Stimulated activated CD4-positive, alpha-beta T cell treated with anti-CD3 and anti-CD28 coated beads, Interleukin-15, amount 100 ng/mL, for 1 hour (primary cell): ENCODE results near the gene PIGQ.

Experiments
- DNase-seq, 2 donors: peaks; one replicate each; pipeline ENCODE4 v3.0.0-alpha.2; 2020; ENCODE audit warnings: low read depth in 1 of 2, low spot score in 1 of 2

Gene PIGQ

GRCh38 chr16:627454-628239 is 57.9 kb downstream of the PIGQ start:
- no peak for DNase-seq

- no peak for DNase-seq
These were observed 58.7 kb downstream of the PIGQ start for GRCh38 chr16:628321-629061.

DNA sequence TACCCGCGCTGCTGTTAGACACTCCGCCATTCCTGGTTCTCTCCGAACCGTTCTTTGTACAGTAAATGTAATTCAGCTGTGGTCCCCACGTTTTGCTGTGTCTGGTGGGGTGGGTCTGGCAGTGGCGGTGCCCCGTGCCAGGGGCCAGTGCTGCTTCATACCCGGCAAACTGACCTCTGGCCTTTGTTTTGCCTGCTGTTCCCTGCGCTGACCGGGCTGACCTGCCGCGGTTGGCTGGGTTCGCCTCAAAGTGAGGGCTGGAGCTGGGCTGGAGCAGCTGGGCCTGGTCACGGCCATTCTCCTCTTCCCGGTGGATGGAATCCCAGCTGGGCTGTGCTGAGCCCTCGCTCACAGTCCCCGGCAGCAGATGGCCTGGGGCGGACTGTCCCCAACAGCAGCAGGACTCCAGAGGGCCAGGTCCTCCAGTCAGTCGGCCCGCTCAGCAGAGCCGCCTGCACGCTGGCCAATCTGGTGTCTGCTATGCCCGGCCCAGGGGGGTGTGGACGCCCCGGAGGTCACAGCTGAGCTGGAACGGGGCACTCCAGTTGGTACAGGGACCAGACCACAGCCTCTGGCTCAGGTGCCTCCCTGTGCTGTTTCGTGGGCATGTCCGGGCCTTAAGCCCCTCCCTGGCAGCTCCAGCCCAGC is 59.5 kb downstream of the PIGQ start:
- DNase-seq = no peak

GRCh38 chr16:629833-630248 is 60.1 kb downstream of the PIGQ start:
- no peak for DNase-seq

GRCh38 chr16:630249-630814 is 60.6 kb downstream of the PIGQ start:
- no peak for DNase-seq

- no peak for DNase-seq
These were observed 61.1 kb downstream of the PIGQ start, which contains the start of gene WFIKKN1 for GRCh38 chr16:630815-631405. TSS of gene WFIKKN1 (plus strand) at chr16:630985. CDS start at chr16:631254, 269 bp downstream.

DNA sequence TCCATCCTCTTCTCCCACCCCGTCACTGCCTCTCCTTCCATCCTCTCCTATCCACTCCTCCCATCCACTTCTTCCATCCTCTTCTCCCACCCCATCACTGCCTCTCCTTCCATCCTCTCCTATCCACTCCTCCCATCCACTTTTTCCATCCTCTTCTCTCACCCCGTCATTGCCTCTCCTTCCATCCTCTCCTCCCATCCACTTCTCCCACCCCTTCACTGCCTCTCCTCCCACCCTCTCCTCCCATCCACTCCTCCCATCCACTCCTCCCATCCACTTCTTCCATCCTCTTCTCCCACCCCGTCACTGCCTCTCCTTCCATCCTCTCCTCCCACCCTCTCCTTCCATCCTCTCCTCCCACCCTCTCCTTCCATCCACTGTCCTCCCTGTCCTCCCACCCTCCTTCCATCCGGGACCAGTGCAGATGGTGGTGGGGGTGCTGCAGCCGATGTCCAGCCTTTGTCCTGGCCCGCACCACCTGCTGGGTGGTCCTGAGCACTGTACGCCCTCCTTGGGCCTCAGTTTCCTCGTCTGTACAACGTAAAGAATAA is 62.1 kb downstream of the PIGQ start:
- DNase-seq = no peak

DNA sequence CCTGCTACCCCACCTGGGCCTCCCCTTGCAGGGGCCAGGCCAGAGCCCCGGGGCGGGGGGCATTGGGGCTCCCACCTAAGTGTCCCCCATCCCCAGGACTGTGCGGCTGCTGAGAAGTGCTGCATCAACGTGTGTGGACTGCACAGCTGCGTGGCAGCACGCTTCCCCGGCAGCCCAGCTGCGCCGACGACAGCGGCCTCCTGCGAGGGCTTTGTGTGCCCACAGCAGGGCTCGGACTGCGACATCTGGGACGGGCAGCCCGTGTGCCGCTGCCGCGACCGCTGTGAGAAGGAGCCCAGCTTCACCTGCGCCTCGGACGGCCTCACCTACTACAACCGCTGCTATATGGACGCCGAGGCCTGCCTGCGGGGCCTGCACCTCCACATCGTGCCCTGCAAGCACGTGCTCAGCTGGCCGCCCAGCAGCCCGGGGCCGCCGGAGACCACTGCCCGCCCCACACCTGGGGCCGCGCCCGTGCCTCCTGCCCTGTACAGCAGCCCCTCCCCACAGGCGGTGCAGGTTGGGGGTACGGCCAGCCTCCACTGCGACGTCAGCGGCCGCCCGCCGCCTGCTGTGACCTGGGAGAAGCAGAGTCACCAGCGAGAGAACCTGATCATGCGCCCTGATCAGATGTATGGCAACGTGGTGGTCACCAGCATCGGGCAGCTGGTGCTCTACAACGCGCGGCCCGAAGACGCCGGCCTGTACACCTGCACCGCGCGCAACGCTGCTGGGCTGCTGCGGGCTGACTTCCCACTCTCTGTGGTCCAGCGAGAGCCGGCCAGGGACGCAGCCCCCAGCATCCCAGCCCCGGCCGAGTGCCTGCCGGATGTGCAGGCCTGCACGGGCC is 62.9 kb downstream of the PIGQ start:
- DNase-seq = no peak

GRCh38 chr16:633336-634050 is 63.7 kb downstream of the PIGQ start:
- no peak for DNase-seq
